ENCODE measurements around the gene SUCLG2.
"Not testable (repeated sequence)": the region's sequence is repeated elsewhere in the genome, so short reads cannot be mapped to it uniquely, and the experiment has no call there.

SUCLG2 gene

DNA sequence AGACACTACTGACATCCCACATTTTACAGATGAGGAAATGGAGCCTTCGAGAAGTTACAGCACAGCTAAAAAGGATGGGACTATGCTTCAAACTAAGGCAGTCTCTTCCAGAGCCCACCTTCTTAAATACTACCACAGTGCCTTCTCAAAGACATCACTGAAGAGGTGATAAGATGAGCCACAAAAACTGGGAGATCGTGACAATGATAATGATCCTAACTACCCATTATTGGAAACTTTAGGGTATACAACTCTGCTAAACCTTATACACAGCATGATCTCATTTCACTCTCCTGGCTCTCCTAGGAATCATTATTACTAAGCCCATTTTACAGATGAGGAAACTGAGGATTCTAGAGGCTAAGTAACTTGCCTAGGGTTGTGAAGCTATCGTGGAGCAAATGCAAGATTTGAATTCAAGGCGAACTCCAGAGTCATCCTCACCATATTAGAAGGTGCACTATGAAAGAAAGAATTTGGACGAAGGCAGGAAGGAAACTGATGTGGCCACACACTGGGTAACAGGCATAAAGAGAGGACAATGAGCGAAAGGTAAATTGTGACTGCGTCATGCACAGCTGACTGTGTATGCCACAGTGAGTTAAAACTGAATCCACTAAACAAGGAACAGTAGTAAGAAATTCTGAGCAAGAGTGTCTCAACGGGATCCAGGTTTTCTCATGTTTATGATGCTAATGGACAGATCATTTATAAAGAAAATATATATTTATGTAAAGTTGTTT lies 55.4 kb downstream of the SUCLG2 start:
- no peaks in the 10 kb centered on the region for H3K27me3 Mint-ChIP-seq
- no peaks in the 10 kb centered on the region for H3K9me3 Mint-ChIP-seq
- H3K4me1 Mint-ChIP-seq: peaks cover 74% of the 10 kb centered on the region
- H3K36me3 Mint-ChIP-seq (ENCODE audit: insufficient read depth): peaks cover 2% of the 10 kb centered on the region
- H3K27ac Mint-ChIP-seq (ENCODE audit: low read depth): no peak overlapping the region
- ATAC-seq (replicated peaks; ENCODE audit: extremely low read depth, poor library complexity, severe bottlenecking): no peak
- DNase-seq (ENCODE audit: low spot score in 2 of 2): no peak
- no peak overlapping the region for H3K4me3 Mint-ChIP-seq

DNA sequence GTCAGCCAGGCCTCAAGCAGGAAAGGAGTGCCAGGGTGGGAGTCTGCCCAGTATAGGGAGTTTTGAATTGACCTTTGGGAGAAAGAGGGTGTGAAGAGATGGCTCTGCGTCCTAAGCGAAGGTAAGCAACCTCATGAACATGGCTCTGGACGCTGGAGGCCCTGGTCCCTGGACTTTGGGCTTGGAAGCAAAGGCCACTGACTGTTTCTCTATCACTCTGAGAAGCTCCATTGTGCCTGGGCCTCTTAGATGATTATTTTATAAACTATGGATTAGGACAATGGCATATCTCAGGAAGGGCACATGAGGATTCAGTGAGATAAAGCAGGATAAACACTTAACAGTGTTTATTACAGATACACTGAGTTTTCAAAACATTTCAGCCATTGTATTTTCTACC lies 59.0 kb downstream of the SUCLG2 start:
- peaks cover 2% of the 10 kb centered on the region for H3K36me3 Mint-ChIP-seq (ENCODE audit: insufficient read depth)
- no peak overlapping the region for H3K27ac Mint-ChIP-seq (ENCODE audit: low read depth)
- DNase-seq (ENCODE audit: low spot score in 2 of 2) (no peak), ATAC-seq (replicated peaks; ENCODE audit: extremely low read depth, poor library complexity, severe bottlenecking) (no peak)
- H3K4me1 Mint-ChIP-seq: peaks cover 82% of the 10 kb centered on the region
- no peaks in the 10 kb centered on the region for H3K9me3 Mint-ChIP-seq
- H3K4me3 Mint-ChIP-seq: no peak overlapping the region
- no peaks in the 10 kb centered on the region for H3K27me3 Mint-ChIP-seq

DNA sequence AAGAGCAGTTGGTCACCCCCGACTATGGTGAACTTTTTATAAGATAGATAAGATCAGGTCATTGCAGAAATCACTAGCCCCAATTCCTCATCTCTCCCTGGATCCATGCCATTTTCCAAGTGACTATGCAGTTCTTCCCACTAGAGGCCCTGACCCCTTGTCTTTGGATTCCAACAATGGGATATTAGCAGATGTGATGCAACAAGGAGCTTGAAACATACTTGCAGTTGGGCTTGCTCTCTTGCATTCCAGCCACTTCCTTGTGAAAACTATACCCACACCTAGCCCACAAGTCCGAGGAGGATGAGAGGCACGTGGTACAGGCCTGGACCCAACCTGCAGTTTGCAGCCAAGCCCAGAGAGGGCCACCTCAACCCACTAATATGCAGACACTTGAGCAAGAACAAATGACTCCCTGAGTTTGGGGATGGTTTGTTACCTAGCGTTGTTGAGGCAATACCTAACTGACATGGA lies 60.6 kb downstream of the SUCLG2 start:
- Mint-ChIP-seq H3K27ac (ENCODE audit: low read depth) (peak overlapping the region; percentile 25), H3K4me3 (no peak overlapping the region), H3K9me3 (no peaks in the 10 kb centered on the region), H3K36me3 (ENCODE audit: insufficient read depth) (peaks cover 5% of the 10 kb centered on the region), H3K4me1 (peaks cover 76% of the 10 kb centered on the region), H3K27me3 (no peaks in the 10 kb centered on the region)
- no peak for ATAC-seq (replicated peaks; ENCODE audit: extremely low read depth, poor library complexity, severe bottlenecking)
- no peak for DNase-seq (ENCODE audit: low spot score in 2 of 2)

DNA sequence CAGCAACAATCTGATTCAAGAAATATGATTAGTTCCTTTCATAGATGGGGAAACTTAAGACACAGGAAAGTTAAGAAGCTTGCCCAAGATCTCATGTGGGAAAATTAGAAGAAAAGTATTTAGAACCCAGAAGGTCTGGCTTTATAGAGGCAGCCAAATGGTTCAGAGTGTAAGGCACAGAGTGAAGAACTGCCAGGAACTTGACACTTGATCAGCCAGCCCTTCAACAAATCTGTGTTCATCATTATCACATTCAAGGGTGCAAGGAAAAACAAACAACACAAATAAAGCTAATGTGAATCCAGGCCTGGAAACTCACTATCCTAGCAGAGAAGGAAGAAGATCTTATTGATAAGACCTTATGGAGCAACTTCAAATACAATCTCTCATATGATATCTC lies 62.4 kb downstream of the SUCLG2 start:
- no peaks in the 10 kb centered on the region for H3K9me3 Mint-ChIP-seq
- H3K4me1 Mint-ChIP-seq: peaks cover 73% of the 10 kb centered on the region
- DNase-seq (ENCODE audit: low spot score in 2 of 2) (no peak), ATAC-seq (replicated peaks; ENCODE audit: extremely low read depth, poor library complexity, severe bottlenecking) (no peak)
- peaks cover 5% of the 10 kb centered on the region for H3K36me3 Mint-ChIP-seq (ENCODE audit: insufficient read depth)
- H3K4me3 Mint-ChIP-seq: no peak overlapping the region
- H3K27me3 Mint-ChIP-seq: no peaks in the 10 kb centered on the region
- no peak overlapping the region for H3K27ac Mint-ChIP-seq (ENCODE audit: low read depth)

DNA sequence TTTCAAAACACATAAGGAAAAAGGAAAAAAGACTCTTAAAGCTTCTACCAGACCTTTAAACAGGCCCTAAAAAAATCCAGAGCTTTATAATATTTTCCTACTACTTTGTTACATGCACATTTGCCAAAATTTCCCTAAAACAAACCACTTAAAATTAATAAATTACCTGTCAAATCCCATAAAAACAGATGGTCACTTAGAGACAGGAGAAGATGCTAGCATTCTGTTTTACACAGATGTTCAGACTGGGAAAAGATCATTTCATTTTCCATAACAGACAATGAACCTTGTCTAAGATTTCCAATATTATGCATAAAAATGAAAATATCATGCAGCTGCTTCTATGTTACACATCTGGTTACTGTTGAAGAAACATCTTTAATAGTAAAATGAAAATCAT lies 66.6 kb downstream of the SUCLG2 start:
- Mint-ChIP-seq H3K9me3 (no peaks in the 10 kb centered on the region), H3K27me3 (no peaks in the 10 kb centered on the region), H3K36me3 (ENCODE audit: insufficient read depth) (peaks cover 9% of the 10 kb centered on the region), H3K4me3 (no peak overlapping the region), H3K27ac (ENCODE audit: low read depth) (no peak overlapping the region), H3K4me1 (peaks cover 67% of the 10 kb centered on the region)
- ATAC-seq (replicated peaks; ENCODE audit: extremely low read depth, poor library complexity, severe bottlenecking) (no peak), DNase-seq (ENCODE audit: low spot score in 2 of 2) (no peak)

DNA sequence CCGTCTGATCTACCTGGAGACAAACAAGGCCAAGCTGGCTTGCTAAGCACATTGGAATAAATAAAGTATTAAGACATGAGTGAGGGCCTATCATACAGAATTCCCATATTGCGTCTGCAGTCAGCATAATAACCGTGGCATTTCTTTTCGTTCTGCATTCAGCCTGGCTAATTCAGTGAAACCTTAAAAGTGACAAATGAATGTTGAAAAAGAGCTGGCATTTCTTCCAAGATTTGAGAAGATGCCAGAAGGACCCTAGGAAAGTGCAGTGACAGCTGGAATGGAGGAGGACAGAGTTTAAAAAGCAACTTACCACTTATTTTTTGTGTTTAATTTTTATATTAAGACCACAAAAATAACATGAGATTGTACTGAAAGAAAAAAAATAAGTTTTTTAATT lies 67.1 kb downstream of the SUCLG2 start:
- no peaks in the 10 kb centered on the region for H3K9me3 Mint-ChIP-seq
- H3K4me3 Mint-ChIP-seq: no peak overlapping the region
- peaks cover 71% of the 10 kb centered on the region for H3K4me1 Mint-ChIP-seq
- no peak for DNase-seq (ENCODE audit: low spot score in 2 of 2)
- peaks cover 9% of the 10 kb centered on the region for H3K36me3 Mint-ChIP-seq (ENCODE audit: insufficient read depth)
- H3K27me3 Mint-ChIP-seq: no peaks in the 10 kb centered on the region
- no peak for ATAC-seq (replicated peaks; ENCODE audit: extremely low read depth, poor library complexity, severe bottlenecking)
- no peak overlapping the region for H3K27ac Mint-ChIP-seq (ENCODE audit: low read depth)

DNA sequence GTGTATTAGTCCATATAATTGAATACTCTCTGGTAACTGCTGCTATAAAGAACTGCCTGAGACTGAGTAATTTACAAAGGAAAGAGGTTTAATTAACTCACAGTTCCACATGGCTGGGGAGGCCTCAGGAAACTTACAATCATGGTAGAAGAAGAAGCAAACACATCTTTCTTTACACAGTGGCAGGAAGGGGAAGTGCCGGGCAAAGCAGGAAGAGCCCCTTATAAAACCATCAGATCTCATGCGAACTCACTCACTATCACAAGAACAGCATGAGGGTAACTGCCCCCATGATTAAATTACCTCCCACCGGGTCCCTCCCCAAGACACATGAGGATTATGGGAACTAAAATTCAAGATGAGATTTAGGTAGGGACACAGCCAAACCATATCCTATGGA lies 69.8 kb downstream of the SUCLG2 start:
- not testable (repeated sequence) for H3K9me3 Mint-ChIP-seq; H3K4me3 Mint-ChIP-seq; DNase-seq (ENCODE audit: low spot score in 2 of 2); H3K27me3 Mint-ChIP-seq; H3K27ac Mint-ChIP-seq (ENCODE audit: low read depth); H3K36me3 Mint-ChIP-seq (ENCODE audit: insufficient read depth); ATAC-seq (replicated peaks; ENCODE audit: extremely low read depth, poor library complexity, severe bottlenecking)
- peaks cover 54% of the 10 kb centered on the region for H3K4me1 Mint-ChIP-seq

DNA sequence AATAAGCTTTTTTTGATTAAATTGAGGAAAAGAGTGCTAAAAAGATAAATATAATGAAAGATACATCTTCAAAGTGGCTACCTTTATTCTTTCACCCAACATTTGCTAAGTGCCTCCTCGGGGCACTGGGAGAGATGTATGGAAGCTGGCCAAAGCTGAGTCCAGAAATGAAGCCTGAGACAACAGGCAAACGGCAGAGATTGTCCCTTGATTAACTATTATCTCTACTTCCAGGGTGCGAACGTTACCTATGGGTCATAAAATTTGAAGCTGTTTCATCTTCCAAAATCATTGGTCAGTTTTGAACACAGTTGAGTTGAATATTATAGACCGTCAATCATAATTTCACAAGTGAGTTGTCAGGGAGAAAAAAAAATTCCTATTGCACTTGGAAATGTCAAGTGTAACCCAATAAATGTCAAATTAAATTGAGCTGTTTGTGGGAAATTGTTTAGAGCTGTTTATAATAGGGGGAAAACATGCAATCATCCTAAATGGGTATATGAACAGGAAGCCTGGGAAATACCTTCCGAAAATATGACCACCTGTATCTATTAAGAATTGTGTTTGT lies 73.9 kb downstream of the SUCLG2 start:
- Mint-ChIP-seq H3K27ac (ENCODE audit: low read depth) (no peak overlapping the region), H3K36me3 (ENCODE audit: insufficient read depth) (peaks cover 9% of the 10 kb centered on the region), H3K27me3 (no peaks in the 10 kb centered on the region), H3K9me3 (no peaks in the 10 kb centered on the region), H3K4me1 (peaks cover 41% of the 10 kb centered on the region), H3K4me3 (no peak overlapping the region)
- no peak for ATAC-seq (replicated peaks; ENCODE audit: extremely low read depth, poor library complexity, severe bottlenecking)
- DNase-seq (ENCODE audit: low spot score in 2 of 2): no peak

DNA sequence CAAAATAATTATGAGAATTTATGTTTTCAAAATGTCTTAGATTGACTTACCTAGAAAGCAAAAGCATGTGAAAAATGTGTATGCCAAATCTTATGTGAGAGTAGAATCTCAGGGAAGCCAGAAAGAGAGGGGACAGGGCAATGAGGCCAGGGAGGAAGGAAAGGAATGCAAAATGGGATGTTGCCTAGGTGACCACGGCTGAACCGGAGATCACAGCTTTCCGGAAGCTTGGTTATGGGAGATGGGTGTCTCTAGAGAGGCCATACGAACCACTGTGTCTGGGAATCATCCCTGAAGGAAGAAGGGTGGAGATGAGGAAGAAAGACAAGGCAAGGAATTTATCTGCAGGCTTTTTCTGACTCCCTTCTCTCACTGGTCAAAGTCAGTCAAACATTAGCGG lies 76.0 kb downstream of the SUCLG2 start:
- H3K4me1 Mint-ChIP-seq: peaks cover 29% of the 10 kb centered on the region
- ATAC-seq (replicated peaks; ENCODE audit: extremely low read depth, poor library complexity, severe bottlenecking): no peak
- no peak for DNase-seq (ENCODE audit: low spot score in 2 of 2)
- H3K27ac Mint-ChIP-seq (ENCODE audit: low read depth): no peak overlapping the region
- no peaks in the 10 kb centered on the region for H3K27me3 Mint-ChIP-seq
- H3K4me3 Mint-ChIP-seq: no peak overlapping the region
- peaks cover 13% of the 10 kb centered on the region for H3K36me3 Mint-ChIP-seq (ENCODE audit: insufficient read depth)
- no peaks in the 10 kb centered on the region for H3K9me3 Mint-ChIP-seq

DNA sequence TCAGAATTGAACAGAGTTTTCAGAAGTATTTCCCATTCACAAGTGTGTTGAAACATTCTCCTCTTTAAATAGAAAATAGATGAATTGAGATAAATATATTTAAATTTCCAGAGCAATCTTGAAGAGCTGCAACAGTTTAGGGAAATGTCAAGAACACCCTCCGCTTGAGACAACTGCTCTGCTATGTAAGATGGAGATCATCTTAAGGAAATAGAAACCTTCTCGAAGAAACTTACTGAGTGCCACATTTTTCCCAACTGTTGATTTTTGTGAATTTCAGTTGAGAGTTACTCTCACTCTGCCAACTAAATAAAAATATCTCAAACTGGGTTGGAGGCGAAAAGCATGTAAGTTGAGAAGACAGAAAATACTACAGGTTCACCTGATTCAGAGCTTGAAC lies 78.0 kb downstream of the SUCLG2 start:
- Mint-ChIP-seq H3K36me3 (ENCODE audit: insufficient read depth) (peaks cover 14% of the 10 kb centered on the region), H3K27ac (ENCODE audit: low read depth) (no peak overlapping the region), H3K4me1 (peaks cover 20% of the 10 kb centered on the region), H3K4me3 (no peak overlapping the region), H3K27me3 (no peaks in the 10 kb centered on the region), H3K9me3 (no peaks in the 10 kb centered on the region)
- DNase-seq (ENCODE audit: low spot score in 2 of 2): no peak
- ATAC-seq (replicated peaks; ENCODE audit: extremely low read depth, poor library complexity, severe bottlenecking): no peak

DNA sequence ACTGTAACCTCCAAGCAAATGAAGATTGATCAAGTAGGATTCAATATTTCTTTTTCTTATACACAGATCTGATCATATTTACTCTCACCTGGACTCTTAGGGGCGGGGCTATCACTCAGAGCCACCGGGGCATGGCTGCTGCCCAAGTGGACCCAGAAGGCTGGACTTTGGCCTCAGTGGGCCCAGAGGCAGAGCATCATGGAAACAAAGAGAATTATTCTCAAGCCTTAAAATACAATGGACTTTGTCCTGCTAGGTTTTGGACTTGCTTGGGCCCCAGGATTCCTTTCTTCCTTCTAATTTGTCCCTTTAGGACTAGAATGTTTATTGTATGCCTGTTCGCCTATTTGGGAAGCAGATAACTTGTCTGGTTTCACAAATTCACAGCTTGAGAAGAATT lies 85.1 kb downstream of the SUCLG2 start:
- Mint-ChIP-seq H3K4me1 (peaks cover 13% of the 10 kb centered on the region), H3K27me3 (no peaks in the 10 kb centered on the region), H3K27ac (ENCODE audit: low read depth) (no peak overlapping the region), H3K9me3 (peaks cover 6% of the 10 kb centered on the region), H3K36me3 (ENCODE audit: insufficient read depth) (peaks cover 10% of the 10 kb centered on the region), H3K4me3 (no peak overlapping the region)
- ATAC-seq (replicated peaks; ENCODE audit: extremely low read depth, poor library complexity, severe bottlenecking) (no peak), DNase-seq (ENCODE audit: low spot score in 2 of 2) (no peak)

DNA sequence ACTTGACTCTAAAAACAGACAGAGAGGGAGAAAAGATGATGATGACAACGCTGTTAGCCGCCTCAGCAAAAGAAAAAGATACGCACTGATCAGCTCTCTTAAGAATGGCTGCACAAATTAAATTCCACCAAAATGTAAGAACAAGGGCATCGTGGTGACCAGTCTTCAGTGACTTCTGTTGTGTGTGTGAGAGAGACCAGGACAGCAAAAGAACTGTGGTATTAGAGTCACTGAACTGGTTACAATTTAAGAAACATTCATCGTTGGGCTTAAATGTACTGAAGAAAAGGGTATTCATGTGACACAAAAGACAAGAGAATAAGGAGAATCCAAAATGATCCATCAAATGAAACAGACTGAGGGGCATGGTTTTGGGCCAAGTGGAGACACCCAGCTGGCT lies 86.5 kb downstream of the SUCLG2 start:
- Mint-ChIP-seq H3K9me3 (peaks cover 6% of the 10 kb centered on the region), H3K4me3 (no peak overlapping the region), H3K27me3 (no peaks in the 10 kb centered on the region), H3K4me1 (peaks cover 6% of the 10 kb centered on the region), H3K27ac (ENCODE audit: low read depth) (peak overlapping the region; percentile 30), H3K36me3 (ENCODE audit: insufficient read depth) (peaks cover 7% of the 10 kb centered on the region)
- DNase-seq (ENCODE audit: low spot score in 2 of 2) (no peak), ATAC-seq (replicated peaks; ENCODE audit: extremely low read depth, poor library complexity, severe bottlenecking) (no peak)

DNA sequence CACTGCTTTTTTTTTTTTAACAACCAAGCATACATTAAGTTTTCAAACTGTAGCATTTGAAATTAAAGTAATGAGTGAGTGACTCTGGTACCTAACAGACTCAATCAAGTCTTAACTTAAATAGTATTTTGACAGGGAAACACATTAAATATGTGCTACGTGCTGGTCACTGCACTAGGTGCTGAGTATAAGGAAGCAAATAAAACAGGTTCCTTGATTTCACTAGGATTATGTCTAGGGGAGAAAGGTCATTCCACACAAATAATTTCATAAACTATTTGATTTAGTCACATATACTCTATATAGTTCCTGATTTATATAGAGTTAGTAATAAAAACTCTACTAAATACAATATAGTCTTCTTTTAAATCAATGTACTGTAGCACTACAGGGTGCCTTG lies 89.4 kb downstream of the SUCLG2 start:
- Mint-ChIP-seq H3K27ac (ENCODE audit: low read depth) (no peak overlapping the region), H3K4me3 (no peak overlapping the region), H3K36me3 (ENCODE audit: insufficient read depth) (peaks cover 9% of the 10 kb centered on the region), H3K9me3 (no peaks in the 10 kb centered on the region), H3K27me3 (no peaks in the 10 kb centered on the region), H3K4me1 (peaks cover 18% of the 10 kb centered on the region)
- no peak for ATAC-seq (replicated peaks; ENCODE audit: extremely low read depth, poor library complexity, severe bottlenecking)
- DNase-seq (ENCODE audit: low spot score in 2 of 2): no peak

All from central memory CD8-positive, alpha-beta T cell (primary cell).